Testis (tissue), 2 donors: ENCODE measurements around the gene BPIFA1.

ENCODE experiments used
- CTCF ChIP-seq, 3 experiments: fragments of 450-650 bp in 2 of 3; fragments of 200-600 bp in 1 of 3; sonication (generic) in 1 of 3; IDR thresholded peaks; one replicate each; pipeline ENCODE4 v1.5.1; 2016 to 2019; ENCODE audit warnings: antibody characterized with exemption in 3 of 3, mild to moderate bottlenecking in 2 of 3, moderate library complexity in 1 of 3
- POLR2A ChIP-seq: fragments of 450-650 bp; IDR thresholded peaks from one replicate; pipeline ENCODE4 v1.6.1; 2017; ENCODE audit warnings: antibody characterized with exemption, mild to moderate bottlenecking, moderate library complexity

GRCh38 chr20:33278700-33279099 lies 42.9 kb downstream of the BPIFA1 start:
- TF ChIP-seq CTCF (IDR thresholded peaks at IDR 0.05) (no peak), POLR2A (no peak)
